Measurements from ENCODE around the gene BIRC5. TPM values are rescaled to one million over a fixed set of nuclear protein-coding genes. Genes with fewer than 3 reads are reported as not detected.

BIRC5 gene
- total RNA-seq, 1 donor from 2014 or later = 134 TPM

DNA sequence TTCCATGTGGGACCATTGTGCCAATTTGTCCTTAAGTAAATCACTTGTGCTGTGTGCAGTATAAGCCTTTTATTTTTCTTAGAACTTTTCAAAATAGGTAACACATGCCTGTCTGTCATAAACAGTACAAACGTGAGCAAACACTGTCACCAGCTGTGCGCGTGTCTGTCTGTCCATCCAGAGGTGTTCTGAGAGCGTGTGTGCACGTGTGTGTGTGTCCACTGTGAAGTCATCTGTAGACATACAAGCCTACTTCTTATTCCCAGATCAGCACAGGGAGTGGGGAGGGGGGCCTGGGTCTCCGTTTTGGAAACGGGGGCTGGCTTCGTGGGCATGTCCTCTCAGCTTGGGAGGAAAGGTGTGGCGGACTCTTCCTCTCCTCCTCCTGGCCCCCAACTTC, 26.8 kb downstream of the BIRC5 start:
- TF ChIP-seq, protein P1, sequence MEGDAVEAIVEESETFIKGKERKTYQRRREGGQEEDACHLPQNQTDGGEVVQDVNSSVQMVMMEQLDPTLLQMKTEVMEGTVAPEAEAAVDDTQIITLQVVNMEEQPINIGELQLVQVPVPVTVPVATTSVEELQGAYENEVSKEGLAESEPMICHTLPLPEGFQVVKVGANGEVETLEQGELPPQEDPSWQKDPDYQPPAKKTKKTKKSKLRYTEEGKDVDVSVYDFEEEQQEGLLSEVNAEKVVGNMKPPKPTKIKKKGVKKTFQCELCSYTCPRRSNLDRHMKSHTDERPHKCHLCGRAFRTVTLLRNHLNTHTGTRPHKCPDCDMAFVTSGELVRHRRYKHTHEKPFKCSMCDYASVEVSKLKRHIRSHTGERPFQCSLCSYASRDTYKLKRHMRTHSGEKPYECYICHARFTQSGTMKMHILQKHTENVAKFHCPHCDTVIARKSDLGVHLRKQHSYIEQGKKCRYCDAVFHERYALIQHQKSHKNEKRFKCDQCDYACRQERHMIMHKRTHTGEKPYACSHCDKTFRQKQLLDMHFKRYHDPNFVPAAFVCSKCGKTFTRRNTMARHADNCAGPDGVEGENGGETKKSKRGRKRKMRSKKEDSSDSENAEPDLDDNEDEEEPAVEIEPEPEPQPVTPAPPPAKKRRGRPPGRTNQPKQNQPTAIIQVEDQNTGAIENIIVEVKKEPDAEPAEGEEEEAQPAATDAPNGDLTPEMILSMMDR (conservative IDR thresholded peaks at IDR 0.05) = no peak
- no peak overlapping the region for H3K27ac Mint-ChIP-seq (ENCODE audit: unreplicated experiment)
- no peaks in the 10 kb centered on the region for H3K27me3 Mint-ChIP-seq (ENCODE audit: low read depth)
- H3K36me3 Mint-ChIP-seq (ENCODE audit: low read depth) = no peaks in the 10 kb centered on the region
- H3K4me1 Mint-ChIP-seq = peaks cover 4% of the 10 kb centered on the region
- peaks cover 3% of the 10 kb centered on the region for H3K9me3 Mint-ChIP-seq
- H3K4me3 Mint-ChIP-seq = no peak overlapping the region
- no peak for DNase-seq (ENCODE audit: low read depth, low spot score)

- H3K27ac Mint-ChIP-seq (ENCODE audit: unreplicated experiment) = no peak overlapping the region
- no peak for DNase-seq (ENCODE audit: low read depth, low spot score)
These were observed 27.4 kb downstream of the BIRC5 start for GRCh38 chr17:78241277-78242023.

GRCh38 chr17:78242024-78242742, 28.1 kb downstream of the BIRC5 start:
- peaks cover 2% of the 10 kb centered on the region for H3K36me3 Mint-ChIP-seq (ENCODE audit: low read depth)
- H3K4me1 Mint-ChIP-seq = peaks cover 9% of the 10 kb centered on the region
- H3K27ac Mint-ChIP-seq (ENCODE audit: unreplicated experiment) = no peak overlapping the region
- peaks cover 3% of the 10 kb centered on the region for H3K9me3 Mint-ChIP-seq
- H3K4me3 Mint-ChIP-seq = no peak overlapping the region
- H3K27me3 Mint-ChIP-seq (ENCODE audit: low read depth) = no peaks in the 10 kb centered on the region
- no peak for DNase-seq (ENCODE audit: low read depth, low spot score)
- TF ChIP-seq, protein P1 (conservative IDR thresholded peaks at IDR 0.05) = no peak

More at GRCh38 chr17:78241277-78242023, 27.4 kb downstream of the BIRC5 start:
- peaks cover 4% of the 10 kb centered on the region for H3K4me1 Mint-ChIP-seq
- peaks cover 3% of the 10 kb centered on the region for H3K9me3 Mint-ChIP-seq
- H3K27me3 Mint-ChIP-seq (ENCODE audit: low read depth) = no peaks in the 10 kb centered on the region
- TF ChIP-seq, protein P1 (conservative IDR thresholded peaks at IDR 0.05) = no peak
- H3K36me3 Mint-ChIP-seq (ENCODE audit: low read depth) = no peaks in the 10 kb centered on the region
- no peak overlapping the region for H3K4me3 Mint-ChIP-seq

GRCh38 chr17:78247304-78247703, 33.3 kb downstream of the BIRC5 start:
- no peak overlapping the region for H3K4me3 Mint-ChIP-seq
- H3K9me3 Mint-ChIP-seq = peaks cover 3% of the 10 kb centered on the region
- H3K4me1 Mint-ChIP-seq = peaks cover 13% of the 10 kb centered on the region
- peak overlapping the region; percentile 76 for H3K27ac Mint-ChIP-seq (ENCODE audit: unreplicated experiment)
- no peaks in the 10 kb centered on the region for H3K27me3 Mint-ChIP-seq (ENCODE audit: low read depth)
- TF ChIP-seq, protein P1 (conservative IDR thresholded peaks at IDR 0.05) = no peak
- peaks cover 2% of the 10 kb centered on the region for H3K36me3 Mint-ChIP-seq (ENCODE audit: low read depth)
- DNase-seq (ENCODE audit: low read depth, low spot score) = no peak

GRCh38 chr17:78248051-78248914, 34.2 kb downstream of the BIRC5 start:
- Mint-ChIP-seq H3K36me3 (ENCODE audit: low read depth) (peaks cover 2% of the 10 kb centered on the region), H3K27me3 (ENCODE audit: low read depth) (no peaks in the 10 kb centered on the region), H3K27ac (ENCODE audit: unreplicated experiment) (peak overlapping the region; percentile 27), H3K4me3 (no peak overlapping the region), H3K9me3 (peaks cover 3% of the 10 kb centered on the region), H3K4me1 (peaks cover 13% of the 10 kb centered on the region)
- TF ChIP-seq, protein P1 (conservative IDR thresholded peaks at IDR 0.05) = no peak
- DNase-seq (ENCODE audit: low read depth, low spot score) = no peak
